GM21528 (cell line): Measurements from ENCODE around the gene KIF12.
"Not testable (repeated sequence)": the region's sequence is repeated elsewhere in the genome, so short reads cannot be mapped to it uniquely, and the experiment has no call there.

Experiments
- ATAC-seq: cut with Tn5 transposase; IDR thresholded peaks from one replicate; pipeline ENCODE4 v1.9.1; 2021; ENCODE audit warnings: mild to moderate bottlenecking, moderate library complexity; ENCODE audit not compliant: unreplicated experiment, low FRiP score

The KIF12 gene

GRCh38 chr9:114049441-114050225, 49.5 kb downstream of the KIF12 start:
- no peak for ATAC-seq

- ATAC-seq, result no peak
These were observed 50.3 kb downstream of the KIF12 start for GRCh38 chr9:114048533-114049415.

GRCh38 chr9:114047717-114048116, 51.4 kb downstream of the KIF12 start:
- ATAC-seq, result no peak

- ATAC-seq, result no peak
These were observed 52.2 kb downstream of the KIF12 start for GRCh38 chr9:114046875-114047274.

- ATAC-seq, result no peak
These were observed 52.8 kb downstream of the KIF12 start for GRCh38 chr9:114046237-114046755.

GRCh38 chr9:114043660-114044059, 55.4 kb downstream of the KIF12 start:
- ATAC-seq, result not testable (repeated sequence)
